HG03469 (cell line): ENCODE measurements around the gene DOCK3.
"Not testable (repeated sequence)": the region's sequence is repeated elsewhere in the genome, so short reads cannot be mapped to it uniquely, and the experiment has no call there.

Experiments
- ATAC-seq: cut with Tn5 transposase; IDR thresholded peaks from one replicate; pipeline ENCODE4 v1.9.1; 2021; ENCODE audit warnings: mild to moderate bottlenecking, moderate library complexity, moderate number of reproducible peaks; ENCODE audit not compliant: unreplicated experiment

Gene DOCK3

DNA sequence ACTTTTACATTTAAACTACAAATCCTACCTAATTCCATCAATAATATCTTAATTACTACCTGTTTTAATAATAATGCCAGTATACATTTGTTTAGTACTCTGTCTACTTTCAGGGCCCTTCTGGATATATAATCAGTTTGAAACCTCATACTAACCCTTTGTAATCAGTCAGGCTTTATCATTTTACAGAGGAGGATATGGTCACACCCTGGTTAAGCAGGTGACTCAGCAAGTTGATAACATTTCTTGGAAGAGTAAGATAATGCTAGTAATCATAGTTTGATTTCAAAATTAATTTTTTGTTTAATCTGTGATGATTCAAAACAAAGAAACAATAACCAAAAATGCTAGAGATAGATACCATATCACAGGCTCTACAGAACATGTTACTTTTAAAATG, 502.2 kb downstream of the DOCK3 start:
- no peak for ATAC-seq

DNA sequence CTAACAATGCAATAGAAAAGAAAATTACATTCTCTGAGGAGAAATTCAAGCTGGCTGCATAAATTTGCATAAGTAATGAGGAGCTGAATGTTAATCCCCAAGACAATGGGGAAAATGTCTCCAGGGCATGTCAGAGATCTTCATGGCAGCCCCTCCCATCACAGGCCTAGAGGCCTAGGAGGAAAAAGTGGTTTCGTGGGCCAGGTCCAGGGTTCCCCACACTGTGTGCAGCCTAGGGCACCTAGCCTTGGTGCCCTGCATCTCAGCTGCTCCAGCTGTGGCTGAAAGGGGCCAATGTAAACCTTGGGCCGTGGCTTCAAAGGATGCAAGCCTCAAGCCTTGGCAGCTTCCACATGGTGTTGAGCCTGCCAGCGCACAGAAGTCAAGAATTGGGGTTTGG, 511.7 kb downstream of the DOCK3 start:
- not testable (repeated sequence) for ATAC-seq

DNA sequence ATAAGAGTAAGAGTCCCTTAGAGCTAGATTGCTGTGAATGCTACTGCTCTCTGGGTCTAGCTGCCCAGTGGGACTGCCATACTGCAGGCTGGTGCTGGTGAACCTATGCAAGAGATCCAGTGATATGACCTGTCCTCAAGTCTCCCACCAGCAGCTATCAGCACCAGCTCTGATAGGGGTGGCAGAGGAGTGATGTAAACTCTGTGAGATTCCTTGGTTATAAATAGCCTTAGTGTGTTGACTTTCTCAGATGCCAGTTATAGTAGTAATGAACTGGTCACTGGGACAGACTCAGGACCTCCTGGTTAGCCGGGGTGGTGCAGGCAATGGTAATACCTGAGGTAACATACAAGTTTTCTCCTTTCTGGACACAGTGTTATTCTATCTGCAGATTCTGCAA, 515.5 kb downstream of the DOCK3 start:
- ATAC-seq, result no peak

DNA sequence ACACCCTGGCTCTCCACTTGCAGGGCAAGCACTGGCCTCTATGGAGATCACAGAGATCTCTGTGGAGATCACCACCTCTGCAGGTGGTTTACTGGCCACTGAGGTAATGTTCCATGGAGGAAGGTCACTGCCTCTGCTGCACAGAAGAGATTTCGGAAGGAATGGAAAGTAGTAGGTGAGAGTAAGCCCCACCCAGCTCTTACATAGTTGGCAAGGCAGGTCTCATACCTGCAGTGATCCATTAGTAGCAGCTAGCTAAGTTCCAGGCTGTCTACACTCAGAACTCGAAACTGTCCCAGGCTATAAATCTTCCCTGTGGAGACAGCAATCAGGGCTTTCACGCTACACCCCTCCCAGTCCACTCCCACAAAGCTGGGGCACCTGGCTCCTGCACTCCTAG, 516.1 kb downstream of the DOCK3 start:
- ATAC-seq, result no peak

DNA sequence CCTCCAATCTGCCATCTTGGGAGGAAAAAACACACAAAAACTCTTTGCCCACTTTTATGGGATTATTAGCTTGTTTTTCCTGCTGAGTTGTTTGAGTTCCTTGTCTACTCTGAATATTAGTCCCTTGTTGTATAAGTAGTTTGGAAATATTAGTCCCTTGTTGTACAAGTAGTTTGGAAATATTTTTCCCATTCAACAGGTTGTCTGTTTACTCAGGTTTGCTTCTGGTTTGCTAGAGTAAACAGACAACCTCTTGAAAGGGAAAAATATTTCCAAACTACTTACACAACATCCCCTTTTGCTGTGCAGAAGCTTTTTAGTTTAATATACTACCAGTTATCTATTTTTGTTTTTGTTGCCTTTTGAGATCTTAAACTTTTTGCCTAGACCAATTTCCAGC, 517.0 kb downstream of the DOCK3 start:
- no peak for ATAC-seq

GRCh38 chr3:51198477-51198876, 523.8 kb downstream of the DOCK3 start:
- no peak for ATAC-seq

- not testable (repeated sequence) for ATAC-seq
Measured at GRCh38 chr3:51199296-51199695, 524.6 kb downstream of the DOCK3 start.

GRCh38 chr3:51216291-51216690, 541.6 kb downstream of the DOCK3 start:
- no peak for ATAC-seq

DNA sequence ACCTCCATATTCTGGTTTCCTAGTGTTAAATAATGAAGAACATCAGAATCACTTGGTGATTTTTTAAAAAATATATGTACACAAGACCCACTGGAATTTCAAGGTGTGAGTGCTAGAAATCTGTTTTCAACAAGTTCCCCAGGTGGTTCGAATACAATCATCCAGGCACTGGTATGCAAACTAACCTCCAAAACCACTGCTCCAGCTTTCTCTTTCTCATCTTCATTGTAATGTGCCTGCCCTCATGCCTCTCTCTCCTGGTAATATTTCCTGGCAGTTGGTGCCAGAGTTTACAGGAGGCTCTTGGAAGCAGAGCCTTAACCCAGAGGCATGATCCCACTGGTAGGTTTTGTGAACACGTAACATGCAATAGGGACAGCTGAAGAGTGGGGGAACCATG, 547.2 kb downstream of the DOCK3 start:
- ATAC-seq, result no peak

GRCh38 chr3:51224283-51224682, 549.6 kb downstream of the DOCK3 start:
- no peak for ATAC-seq

DNA sequence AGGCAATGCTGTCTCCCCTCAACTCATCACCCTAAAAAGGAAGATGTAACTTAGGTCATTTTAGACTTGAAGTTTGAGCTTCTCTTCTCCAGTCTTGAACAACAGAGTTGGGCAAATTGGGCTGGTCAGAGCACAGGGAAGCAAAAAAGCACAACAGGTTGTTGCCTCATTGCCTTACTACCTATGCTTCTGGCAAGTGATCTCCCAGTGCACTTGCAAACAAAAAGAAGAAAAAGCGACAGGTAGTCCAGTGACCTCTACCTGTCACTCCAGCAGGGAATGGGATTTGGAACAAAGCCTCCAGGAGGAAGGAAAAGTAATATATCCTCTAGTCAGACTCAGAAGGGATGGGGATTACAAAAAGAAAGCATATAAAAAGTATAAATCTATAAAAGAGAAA, 550.1 kb downstream of the DOCK3 start:
- ATAC-seq, result no peak

GRCh38 chr3:51242939-51243338, 568.2 kb downstream of the DOCK3 start:
- ATAC-seq, result no peak

GRCh38 chr3:51243924-51244323, 569.2 kb downstream of the DOCK3 start:
- ATAC-seq, result no peak

- ATAC-seq, result no peak
Measured at GRCh38 chr3:51245867-51246266, 571.1 kb downstream of the DOCK3 start.

DNA sequence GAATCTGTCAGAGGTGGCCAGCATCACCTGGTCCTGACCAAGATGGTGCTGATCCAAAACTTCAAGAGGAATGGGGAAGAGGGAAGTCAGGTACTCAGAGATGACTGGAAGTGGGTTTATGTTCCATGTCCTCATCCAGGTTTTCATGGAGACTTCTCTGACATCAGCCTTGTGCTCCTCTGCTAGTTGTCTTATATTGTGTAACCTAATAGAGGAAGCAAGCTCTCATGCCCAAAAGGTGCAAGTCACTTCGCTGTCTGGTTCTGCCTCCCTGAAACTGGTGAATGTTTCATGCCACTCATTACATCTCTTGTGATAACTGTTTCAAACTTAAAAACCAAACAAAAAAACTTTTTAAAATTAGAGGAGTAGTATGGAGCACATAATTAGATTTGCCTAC, 583.1 kb downstream of the DOCK3 start:
- ATAC-seq, result no peak

GRCh38 chr3:51264166-51264565, 589.4 kb downstream of the DOCK3 start:
- not testable (repeated sequence) for ATAC-seq

GRCh38 chr3:51268132-51268531, 593.4 kb downstream of the DOCK3 start:
- ATAC-seq, result no peak

- no peak for ATAC-seq
Measured at GRCh38 chr3:51269466-51269865, 594.7 kb downstream of the DOCK3 start.

DNA sequence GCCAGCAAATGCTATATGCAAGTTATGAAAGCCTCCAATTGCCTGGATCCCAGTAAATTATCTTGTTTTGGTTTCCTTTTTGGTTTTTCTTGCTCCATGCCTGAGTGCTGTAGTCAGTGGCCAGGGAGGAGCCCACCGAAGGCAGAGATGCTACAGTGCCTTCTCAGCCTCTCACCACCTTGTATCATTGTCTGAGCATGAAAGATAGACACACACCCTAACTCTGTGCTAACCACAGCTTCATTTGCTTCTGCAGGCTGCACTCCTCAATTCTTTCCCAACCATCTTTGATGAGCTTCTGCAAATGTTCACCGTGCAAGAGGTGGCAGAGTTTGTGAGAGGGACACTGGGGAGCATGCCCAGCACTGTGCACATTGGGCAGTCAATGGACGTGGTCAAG, 595.8 kb downstream of the DOCK3 start:
- ATAC-seq, result no peak

DNA sequence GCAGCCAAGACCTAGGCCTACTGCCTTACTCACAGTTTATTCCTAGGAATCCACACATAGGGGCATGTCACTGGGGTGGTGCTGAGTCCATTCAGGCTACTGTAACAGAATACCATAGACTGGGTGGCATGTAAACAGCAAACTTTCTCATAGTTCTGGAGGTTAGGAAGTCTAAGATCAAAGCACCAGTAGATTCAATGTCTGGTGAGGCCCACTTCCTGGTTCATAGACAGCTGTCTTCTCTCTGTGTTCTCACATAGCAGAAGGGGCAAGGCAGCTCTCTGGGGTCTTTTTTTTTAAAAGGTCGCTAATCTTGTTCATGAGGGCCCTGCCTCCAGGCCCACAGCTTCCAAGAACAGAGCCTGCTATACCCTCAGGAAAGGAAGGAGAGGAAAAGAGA, 596.4 kb downstream of the DOCK3 start:
- ATAC-seq, result no peak

DNA sequence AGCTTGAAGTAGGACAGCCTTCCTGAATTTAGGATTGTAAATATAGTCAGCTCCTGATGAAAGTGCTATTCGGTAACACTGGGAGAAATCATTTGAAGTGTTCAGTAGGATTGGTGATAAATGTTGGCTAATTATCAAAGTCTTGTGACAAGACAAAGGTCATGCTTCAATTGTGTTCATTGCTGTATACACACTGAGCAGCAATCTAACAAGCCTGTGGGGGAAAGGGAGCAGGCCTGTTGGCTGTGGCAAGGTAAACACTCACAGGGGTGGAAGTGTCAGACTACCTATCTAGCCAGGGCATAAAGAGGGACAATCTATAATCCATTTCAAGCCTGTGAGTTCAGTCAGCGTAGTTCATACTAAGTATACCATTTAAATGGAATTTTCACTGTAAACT, 599.3 kb downstream of the DOCK3 start:
- ATAC-seq, result no peak

- no peak for ATAC-seq
Measured at GRCh38 chr3:51275111-51275805, 600.5 kb downstream of the DOCK3 start.

DNA sequence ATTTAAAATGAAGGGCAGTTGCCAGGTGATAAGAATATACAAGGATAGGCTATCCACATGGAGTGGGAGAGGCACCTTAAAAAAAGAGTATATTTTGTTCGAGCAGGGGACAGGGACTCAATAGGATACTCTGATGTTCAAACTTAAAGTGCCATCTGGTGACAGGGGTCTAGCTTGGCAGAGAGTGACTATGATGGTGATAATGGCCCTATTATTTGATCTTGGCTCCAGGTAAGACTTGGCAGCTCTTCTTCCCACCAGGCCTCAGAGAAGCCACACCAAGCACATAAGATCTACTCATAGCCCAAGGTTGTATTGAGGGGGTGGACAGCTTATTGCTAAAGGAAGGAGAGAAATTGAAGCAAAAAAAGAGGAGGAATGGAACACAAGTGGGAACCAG, 601.3 kb downstream of the DOCK3 start:
- ATAC-seq, result no peak
